ENCODE data around the gene PRDM8.
A peak's percentile ranks its signal among the peaks of the same experiment; 100 is the strongest.

The PRDM8 gene

GRCh38 chr4:80178964-80179363, 18.3 kb upstream of the PRDM8 start:
- TF ChIP-seq CTCF (IDR thresholded peaks at IDR 0.05) = no peak

- TF ChIP-seq CTCF (IDR thresholded peaks at IDR 0.05) = no peak
These were observed 17.6 kb upstream of the PRDM8 start for GRCh38 chr4:80179637-80180161.

- no peak for TF ChIP-seq CTCF (IDR thresholded peaks at IDR 0.05)
These were observed 16.6 kb upstream of the PRDM8 start for GRCh38 chr4:80180743-80181142.

- TF ChIP-seq CTCF (IDR thresholded peaks at IDR 0.05) = no peak
These were observed 15.0 kb upstream of the PRDM8 start for GRCh38 chr4:80182237-80182866.

GRCh38 chr4:80183250-80184052, 13.9 kb upstream of the PRDM8 start:
- no peak for TF ChIP-seq CTCF (IDR thresholded peaks at IDR 0.05)

- TF ChIP-seq CTCF (IDR thresholded peaks at IDR 0.05) = peak; percentile 88
These were observed 13.1 kb upstream of the PRDM8 start for GRCh38 chr4:80184053-80184824.
